Renal cortex interstitium (tissue), 3 donors: ENCODE data around the gene NUDC. TPM values are rescaled to one million over a fixed set of nuclear protein-coding genes. Genes with fewer than 3 reads are reported as not detected.

Source experiments
- polyA plus RNA-seq, 3 donors: library from polyadenylated mRNA; unstranded; fragments of 120-200 nt; gene quantifications; one replicate each; pipeline ENCODE4 v1.2.1, GENCODE V29; 2013; ENCODE audit not compliant: insufficient read length in 3 of 3

Gene NUDC
- polyA plus RNA-seq, 3 donors, result 87.5 to 108 (median 92.3) TPM

Other genes starting within 250 kb of the NUDC start
- gene ARID1A, start 225.7 kb upstream of the NUDC start, polyA plus RNA-seq, result 100 to 1,000 TPM in 2 of 3 donors, 10 to 100 TPM in 1; 95.4 to 107 (median 100) TPM
- gene PIGV, start 133.8 kb upstream of the NUDC start, polyA plus RNA-seq, result 10 to 100 TPM; 16.0 to 19.0 (median 16.0) TPM
- gene ZDHHC18, start 95.1 kb upstream of the NUDC start, polyA plus RNA-seq, result 10 to 100 TPM; 18.2 to 24.6 (median 23.2) TPM
- under 1 TPM; 0.53 to 0.63 (median 0.56) TPM for gene SFN, start 58.6 kb upstream of the NUDC start, polyA plus RNA-seq
- gene GPN2, start 31.5 kb upstream of the NUDC start, polyA plus RNA-seq, result 10 to 100 TPM; 27.2 to 34.5 (median 30.1) TPM
- gene GPATCH3, start 21.3 kb upstream of the NUDC start, polyA plus RNA-seq, result 10 to 100 TPM; 14.8 to 15.0 (median 15.0) TPM
- gene NR0B2, start 7.8 kb upstream of the NUDC start, polyA plus RNA-seq, result 1 to 10 TPM in 2 of 3 donors, under 1 TPM in 1; 0.72 to 1.3 (median 1.2) TPM
- 10 to 100 TPM in 2 of 3 donors, 1 to 10 TPM in 1; 8.0 to 10.4 (median 10.3) TPM for gene KDF1, start 38.7 kb downstream of the NUDC start, polyA plus RNA-seq
- gene TRNP1, start 71.9 kb downstream of the NUDC start, polyA plus RNA-seq, result 1 to 10 TPM; 4.6 to 5.4 (median 4.7) TPM
- gene TENT5B, start 91.1 kb downstream of the NUDC start, polyA plus RNA-seq, result 1 to 10 TPM in 1 of 3 donors, under 1 TPM in 2; 0.73 to 2.0 (median 0.78) TPM
- gene SLC9A1, start 233.4 kb downstream of the NUDC start, polyA plus RNA-seq, result 10 to 100 TPM; 19.4 to 28.0 (median 24.0) TPM